ENCODE data around the gene BBX. TPM values are rescaled to one million over a fixed set of nuclear protein-coding genes. Genes with fewer than 3 reads are reported as not detected.

BBX gene
- total RNA-seq, 1 experiment from 2014 or later: 73.2 TPM

- H3K4me3 Mint-ChIP-seq (ENCODE audit: unreplicated experiment): no peak overlapping the region
- CTCF ChIA-PET: no interaction called here
- no peaks in the 10 kb centered on the region for H3K27me3 Mint-ChIP-seq (ENCODE audit: insufficient read depth, unreplicated experiment)
- no peak overlapping the region for H3K27ac Mint-ChIP-seq (ENCODE audit: low read depth, unreplicated experiment)
- intact Hi-C loops (cut with micrococcal nuclease): no loop called here
- H3K9me3 Mint-ChIP-seq (ENCODE audit: unreplicated experiment): no peaks in the 10 kb centered on the region
- H3K36me3 Mint-ChIP-seq (ENCODE audit: insufficient read depth, unreplicated experiment): peaks cover 76% of the 10 kb centered on the region
- no peaks in the 10 kb centered on the region for H3K4me1 Mint-ChIP-seq (ENCODE audit: insufficient read depth, unreplicated experiment)
- TF ChIP-seq, protein P1, sequence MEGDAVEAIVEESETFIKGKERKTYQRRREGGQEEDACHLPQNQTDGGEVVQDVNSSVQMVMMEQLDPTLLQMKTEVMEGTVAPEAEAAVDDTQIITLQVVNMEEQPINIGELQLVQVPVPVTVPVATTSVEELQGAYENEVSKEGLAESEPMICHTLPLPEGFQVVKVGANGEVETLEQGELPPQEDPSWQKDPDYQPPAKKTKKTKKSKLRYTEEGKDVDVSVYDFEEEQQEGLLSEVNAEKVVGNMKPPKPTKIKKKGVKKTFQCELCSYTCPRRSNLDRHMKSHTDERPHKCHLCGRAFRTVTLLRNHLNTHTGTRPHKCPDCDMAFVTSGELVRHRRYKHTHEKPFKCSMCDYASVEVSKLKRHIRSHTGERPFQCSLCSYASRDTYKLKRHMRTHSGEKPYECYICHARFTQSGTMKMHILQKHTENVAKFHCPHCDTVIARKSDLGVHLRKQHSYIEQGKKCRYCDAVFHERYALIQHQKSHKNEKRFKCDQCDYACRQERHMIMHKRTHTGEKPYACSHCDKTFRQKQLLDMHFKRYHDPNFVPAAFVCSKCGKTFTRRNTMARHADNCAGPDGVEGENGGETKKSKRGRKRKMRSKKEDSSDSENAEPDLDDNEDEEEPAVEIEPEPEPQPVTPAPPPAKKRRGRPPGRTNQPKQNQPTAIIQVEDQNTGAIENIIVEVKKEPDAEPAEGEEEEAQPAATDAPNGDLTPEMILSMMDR (IDR thresholded peaks at IDR 0.05; ENCODE audit: unreplicated experiment): no peak
- no TSS peak for BruUV-seq (replicated peaks)
- DNase-seq (ENCODE audit: unreplicated experiment): no peak
- POLR2A ChIA-PET: interaction anchor here (0.5 kb wide), 1 partner anchor 15 kb away, joined by 3 read pairs; no protein-coding TSS in a partner anchor
These were observed 283.3 kb downstream of the BBX start for GRCh38 chr3:107806021-107806420.

GRCh38 chr3:107806536-107806935 lies 283.8 kb downstream of the BBX start:
- TF ChIP-seq, protein P1 (IDR thresholded peaks at IDR 0.05; ENCODE audit: unreplicated experiment): no peak
- DNase-seq (ENCODE audit: unreplicated experiment): no peak
- no TSS peak for BruUV-seq (replicated peaks)
- Mint-ChIP-seq H3K4me1 (ENCODE audit: insufficient read depth, unreplicated experiment) (no peaks in the 10 kb centered on the region), H3K27me3 (ENCODE audit: insufficient read depth, unreplicated experiment) (no peaks in the 10 kb centered on the region), H3K4me3 (ENCODE audit: unreplicated experiment) (no peak overlapping the region), H3K27ac (ENCODE audit: low read depth, unreplicated experiment) (no peak overlapping the region), H3K9me3 (ENCODE audit: unreplicated experiment) (no peaks in the 10 kb centered on the region), H3K36me3 (ENCODE audit: insufficient read depth, unreplicated experiment) (peaks cover 76% of the 10 kb centered on the region)
- CTCF ChIA-PET: interaction anchor here (0.6 kb wide), 1 partner anchor 145 kb away, joined by 5 read pairs; no protein-coding TSS in a partner anchor
- POLR2A ChIA-PET: no interaction called here
- intact Hi-C loops (cut with micrococcal nuclease): no loop called here

GRCh38 chr3:107810171-107811071 lies 287.7 kb downstream of the BBX start:
- POLR2A ChIA-PET: no interaction called here

DNA sequence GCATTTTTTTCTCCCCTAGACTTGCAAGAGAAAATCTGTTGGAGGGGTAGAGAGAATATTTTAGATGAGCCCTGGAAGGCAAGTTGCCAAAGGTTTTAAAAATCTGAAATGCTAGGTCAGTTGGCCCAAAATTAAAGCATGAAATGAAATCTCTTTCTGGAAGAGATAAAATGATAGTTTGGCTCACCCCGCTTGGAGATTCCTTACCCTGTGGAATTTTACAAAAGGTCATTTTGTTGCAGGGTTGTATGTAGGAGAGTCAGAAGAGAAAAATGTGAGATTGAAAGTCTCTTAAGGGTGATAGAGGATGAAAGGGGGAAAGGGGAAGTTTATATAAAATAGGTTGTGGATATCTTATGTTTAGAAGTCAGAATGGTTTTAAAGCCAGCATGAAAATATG lies 290.3 kb downstream of the BBX start:
- ChIA-PET POLR2A (no interaction called here), CTCF (interaction anchor here (0.7 kb wide), 1 partner anchor 138 kb away, joined by 3 read pairs; no protein-coding TSS in a partner anchor)
- BruUV-seq (replicated peaks): no TSS peak
- intact Hi-C loops (cut with micrococcal nuclease): no loop called here
- H3K36me3 Mint-ChIP-seq (ENCODE audit: insufficient read depth, unreplicated experiment): peaks cover 36% of the 10 kb centered on the region
- TF ChIP-seq, protein P1 (IDR thresholded peaks at IDR 0.05; ENCODE audit: unreplicated experiment): no peak
- DNase-seq (ENCODE audit: unreplicated experiment): no peak
- H3K4me1 Mint-ChIP-seq (ENCODE audit: insufficient read depth, unreplicated experiment): no peaks in the 10 kb centered on the region
- H3K4me3 Mint-ChIP-seq (ENCODE audit: unreplicated experiment): no peak overlapping the region
- H3K27me3 Mint-ChIP-seq (ENCODE audit: insufficient read depth, unreplicated experiment): no peaks in the 10 kb centered on the region
- H3K27ac Mint-ChIP-seq (ENCODE audit: low read depth, unreplicated experiment): no peak overlapping the region
- H3K9me3 Mint-ChIP-seq (ENCODE audit: unreplicated experiment): no peaks in the 10 kb centered on the region

More at GRCh38 chr3:107810171-107811071, 287.7 kb downstream of the BBX start:
- H3K36me3 Mint-ChIP-seq (ENCODE audit: insufficient read depth, unreplicated experiment): peaks cover 50% of the 10 kb centered on the region
- H3K9me3 Mint-ChIP-seq (ENCODE audit: unreplicated experiment): no peaks in the 10 kb centered on the region
- intact Hi-C loops (cut with micrococcal nuclease): no loop called here
- no peak overlapping the region for H3K27ac Mint-ChIP-seq (ENCODE audit: low read depth, unreplicated experiment)
- TF ChIP-seq, protein P1 (IDR thresholded peaks at IDR 0.05; ENCODE audit: unreplicated experiment): no peak
- DNase-seq (ENCODE audit: unreplicated experiment): no peak
- H3K4me1 Mint-ChIP-seq (ENCODE audit: insufficient read depth, unreplicated experiment): no peaks in the 10 kb centered on the region
- no peak overlapping the region for H3K4me3 Mint-ChIP-seq (ENCODE audit: unreplicated experiment)
- H3K27me3 Mint-ChIP-seq (ENCODE audit: insufficient read depth, unreplicated experiment): no peaks in the 10 kb centered on the region
- CTCF ChIA-PET: interaction anchor here (0.7 kb wide), 1 partner anchor 14 kb away, joined by 6 read pairs; no protein-coding TSS in a partner anchor
- BruUV-seq (replicated peaks): no TSS peak
